ENCODE measurements around the gene CREB3L2.

DNA sequence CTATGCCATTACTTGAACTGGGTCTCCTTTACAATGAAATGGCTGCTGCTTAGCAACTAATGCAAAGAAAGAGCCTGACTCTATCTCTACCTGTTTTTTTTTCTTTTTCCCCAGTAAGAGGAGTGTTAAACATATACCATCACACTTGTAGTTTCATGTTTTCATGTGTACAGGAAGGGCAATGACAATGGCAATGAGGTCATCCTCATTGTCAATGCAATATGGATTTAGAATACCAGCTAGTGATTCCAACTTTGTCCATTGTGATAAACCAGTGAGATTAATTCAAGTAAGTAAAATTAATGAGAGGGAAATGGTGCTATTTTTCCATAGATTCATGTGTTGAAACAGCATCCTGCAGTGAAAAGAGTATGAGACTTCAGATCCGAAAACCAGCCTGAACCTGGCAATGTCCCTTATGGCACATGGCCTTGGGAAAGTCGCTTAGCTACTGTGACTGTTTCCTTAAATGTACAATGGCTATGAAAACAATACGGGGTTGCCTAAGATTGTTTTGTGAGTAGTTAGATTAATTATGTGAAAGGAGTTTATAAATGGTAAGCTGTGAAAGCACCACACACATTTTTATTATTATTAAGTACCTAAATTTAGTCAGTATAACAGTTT is 166.3 kb downstream of the CREB3L2 start:
- TF ChIP-seq ZSCAN29 (IDR thresholded peaks at IDR 0.05) (no peak), FOS (IDR thresholded peaks at IDR 0.05; ENCODE audit: borderline replicate concordance, extremely low read depth, insufficient read length) (no peak), CEBPB (IDR thresholded peaks at IDR 0.05; ENCODE audit: borderline replicate concordance in 1 of 2, low read depth in 2 of 2, low read length in 2 of 2) (no peak), SRF (IDR thresholded peaks at IDR 0.05; ENCODE audit: low read depth in 2 of 2, low read length in 2 of 2) (no peak), HDAC2 (IDR thresholded peaks at IDR 0.05) (no peak), HDGF (IDR thresholded peaks at IDR 0.05) (no peak), CREB1 (IDR thresholded peaks at IDR 0.05; ENCODE audit: low read depth) (no peak), NRF1 (conservative IDR thresholded peaks at IDR 0.05; ENCODE audit: low read depth, low read length) (no peak), EP300 (IDR thresholded peaks at IDR 0.05; ENCODE audit: borderline replicate concordance in 1 of 2, control insufficient read depth in 1 of 2, low read depth in 2 of 2, low read length in 2 of 2) (no peak), IRF4 (IDR thresholded peaks at IDR 0.05; ENCODE audit: low read depth, low read length) (no peak)
- TF ChIP-seq, protein P1, sequence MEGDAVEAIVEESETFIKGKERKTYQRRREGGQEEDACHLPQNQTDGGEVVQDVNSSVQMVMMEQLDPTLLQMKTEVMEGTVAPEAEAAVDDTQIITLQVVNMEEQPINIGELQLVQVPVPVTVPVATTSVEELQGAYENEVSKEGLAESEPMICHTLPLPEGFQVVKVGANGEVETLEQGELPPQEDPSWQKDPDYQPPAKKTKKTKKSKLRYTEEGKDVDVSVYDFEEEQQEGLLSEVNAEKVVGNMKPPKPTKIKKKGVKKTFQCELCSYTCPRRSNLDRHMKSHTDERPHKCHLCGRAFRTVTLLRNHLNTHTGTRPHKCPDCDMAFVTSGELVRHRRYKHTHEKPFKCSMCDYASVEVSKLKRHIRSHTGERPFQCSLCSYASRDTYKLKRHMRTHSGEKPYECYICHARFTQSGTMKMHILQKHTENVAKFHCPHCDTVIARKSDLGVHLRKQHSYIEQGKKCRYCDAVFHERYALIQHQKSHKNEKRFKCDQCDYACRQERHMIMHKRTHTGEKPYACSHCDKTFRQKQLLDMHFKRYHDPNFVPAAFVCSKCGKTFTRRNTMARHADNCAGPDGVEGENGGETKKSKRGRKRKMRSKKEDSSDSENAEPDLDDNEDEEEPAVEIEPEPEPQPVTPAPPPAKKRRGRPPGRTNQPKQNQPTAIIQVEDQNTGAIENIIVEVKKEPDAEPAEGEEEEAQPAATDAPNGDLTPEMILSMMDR (IDR thresholded peaks at IDR 0.05 in 2 of 3, conservative IDR thresholded peaks at IDR 0.05 in 1 of 3; ENCODE audit: control insufficient read depth in 2 of 3, extremely low read depth in 1 of 3, insufficient read depth in 1 of 3, low read depth in 3 of 3, low read length in 3 of 3), result no peak
- TF ChIP-seq, protein P2, sequence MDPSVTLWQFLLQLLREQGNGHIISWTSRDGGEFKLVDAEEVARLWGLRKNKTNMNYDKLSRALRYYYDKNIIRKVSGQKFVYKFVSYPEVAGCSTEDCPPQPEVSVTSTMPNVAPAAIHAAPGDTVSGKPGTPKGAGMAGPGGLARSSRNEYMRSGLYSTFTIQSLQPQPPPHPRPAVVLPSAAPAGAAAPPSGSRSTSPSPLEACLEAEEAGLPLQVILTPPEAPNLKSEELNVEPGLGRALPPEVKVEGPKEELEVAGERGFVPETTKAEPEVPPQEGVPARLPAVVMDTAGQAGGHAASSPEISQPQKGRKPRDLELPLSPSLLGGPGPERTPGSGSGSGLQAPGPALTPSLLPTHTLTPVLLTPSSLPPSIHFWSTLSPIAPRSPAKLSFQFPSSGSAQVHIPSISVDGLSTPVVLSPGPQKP (IDR thresholded peaks at IDR 0.05; ENCODE audit: low read depth, low read length), result no peak

Data from GM12878 (cell line).